ENCODE measurements around the gene MB21D2.

The MB21D2 gene

DNA sequence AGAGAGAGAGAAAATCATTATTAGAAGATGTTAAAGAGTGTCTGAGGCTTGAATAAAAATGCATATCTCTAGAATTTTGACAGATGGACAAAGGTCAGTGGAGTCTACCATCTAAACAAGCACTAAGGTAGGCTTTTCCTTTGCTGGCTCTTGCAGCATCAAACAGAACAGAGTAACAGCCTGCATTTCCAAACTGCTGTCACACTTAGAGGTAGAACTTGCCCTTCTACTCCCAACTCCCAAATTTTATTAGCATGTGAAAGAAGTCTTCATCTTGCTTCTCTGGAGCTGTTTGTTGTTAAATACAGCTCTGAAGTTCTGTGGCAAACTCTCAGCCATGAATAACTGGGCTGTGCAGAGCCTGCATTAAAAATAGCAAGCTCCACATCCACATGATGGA is 4.1 kb upstream of the MB21D2 start:
- peak overlapping the region in 1 of 2 donors; percentile 9 for H3K4me3 ChIP-seq (ENCODE audit: low read length in 2 of 2)
- H3K9me3 ChIP-seq (ENCODE audit: control insufficient read depth in 2 of 2, low read length in 2 of 2) = no peaks in the 10 kb centered on the region
- peaks cover 23% of the 10 kb centered on the region for H3K4me1 ChIP-seq (ENCODE audit: control insufficient read depth, insufficient read depth, low read length)
- H3K36me3 ChIP-seq (ENCODE audit: control insufficient read depth in 2 of 2, insufficient read depth in 2 of 2, low read length in 2 of 2) = no peaks in the 10 kb centered on the region
- no peaks in the 10 kb centered on the region for H3K27me3 ChIP-seq (ENCODE audit: control insufficient read depth in 1 of 2, insufficient read depth in 2 of 2, low read length in 2 of 2)
- peak overlapping the region; percentile 31 for H3K27ac ChIP-seq (ENCODE audit: low read length)
- peak overlapping the region in 1 of 2 donors; percentile 13 for H3K9ac ChIP-seq (ENCODE audit: low read length in 2 of 2)

DNA sequence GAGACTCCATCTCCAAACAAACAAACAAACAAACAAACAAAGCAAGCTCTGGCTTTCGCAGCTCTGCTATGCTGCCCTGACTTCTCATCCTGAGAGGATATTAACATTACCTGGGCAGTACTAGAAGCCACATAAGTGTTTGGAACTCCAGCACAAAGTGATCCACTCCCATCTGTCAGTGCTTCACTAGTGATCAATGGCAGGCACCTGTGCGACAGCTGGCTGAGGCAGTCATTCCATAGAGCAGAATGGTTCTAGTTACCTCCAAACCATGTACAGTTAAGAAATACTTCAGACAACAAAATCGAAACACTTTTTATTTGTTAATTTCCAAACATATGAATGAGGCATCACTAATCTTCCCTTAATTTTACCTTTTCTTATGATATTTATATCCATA is 2.8 kb upstream of the MB21D2 start:
- Histone ChIP-seq H3K4me3 (ENCODE audit: low read length in 2 of 2) (no peak overlapping the region), H3K9me3 (ENCODE audit: control insufficient read depth in 2 of 2, low read length in 2 of 2) (no peaks in the 10 kb centered on the region), H3K27ac (ENCODE audit: low read length) (no peak overlapping the region), H3K36me3 (ENCODE audit: control insufficient read depth in 2 of 2, insufficient read depth in 2 of 2, low read length in 2 of 2) (no peaks in the 10 kb centered on the region), H3K4me1 (ENCODE audit: control insufficient read depth, insufficient read depth, low read length) (peaks cover 30% of the 10 kb centered on the region), H3K9ac (ENCODE audit: low read length in 2 of 2) (no peak overlapping the region), H3K27me3 (ENCODE audit: control insufficient read depth in 1 of 2, insufficient read depth in 2 of 2, low read length in 2 of 2) (no peaks in the 10 kb centered on the region)

GRCh38 chr3:192919901-192920300 is 2.2 kb upstream of the MB21D2 start:
- peaks cover 35% of the 10 kb centered on the region for H3K4me1 ChIP-seq (ENCODE audit: control insufficient read depth, insufficient read depth, low read length)
- H3K27me3 ChIP-seq (ENCODE audit: control insufficient read depth in 1 of 2, insufficient read depth in 2 of 2, low read length in 2 of 2) = no peaks in the 10 kb centered on the region
- no peak overlapping the region for H3K9ac ChIP-seq (ENCODE audit: low read length in 2 of 2)
- no peaks in the 10 kb centered on the region for H3K9me3 ChIP-seq (ENCODE audit: control insufficient read depth in 2 of 2, low read length in 2 of 2)
- H3K36me3 ChIP-seq (ENCODE audit: control insufficient read depth in 2 of 2, insufficient read depth in 2 of 2, low read length in 2 of 2) = no peaks in the 10 kb centered on the region
- H3K4me3 ChIP-seq (ENCODE audit: low read length in 2 of 2) = no peak overlapping the region
- H3K27ac ChIP-seq (ENCODE audit: low read length) = no peak overlapping the region

DNA sequence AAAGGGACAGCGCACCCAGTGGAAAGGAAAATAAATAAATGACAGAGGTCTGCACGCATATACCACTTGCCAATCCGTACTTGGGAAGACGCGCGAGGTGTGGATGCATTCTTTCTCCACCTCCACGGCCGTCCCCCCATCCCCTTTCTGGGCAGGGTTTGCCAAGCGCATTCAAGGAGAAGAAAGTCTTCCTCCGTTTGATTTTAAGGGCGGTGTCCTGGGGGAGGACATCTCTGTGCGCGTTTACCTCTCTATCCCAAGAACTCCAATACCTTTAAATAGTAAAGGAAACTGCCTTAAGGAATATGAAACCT is 576 bp upstream of the MB21D2 start:
- peaks cover 39% of the 10 kb centered on the region for H3K4me1 ChIP-seq (ENCODE audit: control insufficient read depth, insufficient read depth, low read length)
- H3K4me3 ChIP-seq (ENCODE audit: low read length in 2 of 2) = peak overlapping the region; percentile 71 to 97
- peak overlapping the region; percentile 84 for H3K27ac ChIP-seq (ENCODE audit: low read length)
- peak overlapping the region; percentile 60 to 64 for H3K9ac ChIP-seq (ENCODE audit: low read length in 2 of 2)
- no peaks in the 10 kb centered on the region for H3K36me3 ChIP-seq (ENCODE audit: control insufficient read depth in 2 of 2, insufficient read depth in 2 of 2, low read length in 2 of 2)
- H3K9me3 ChIP-seq (ENCODE audit: control insufficient read depth in 2 of 2, low read length in 2 of 2) = no peaks in the 10 kb centered on the region
- no peaks in the 10 kb centered on the region for H3K27me3 ChIP-seq (ENCODE audit: control insufficient read depth in 1 of 2, insufficient read depth in 2 of 2, low read length in 2 of 2)

DNA sequence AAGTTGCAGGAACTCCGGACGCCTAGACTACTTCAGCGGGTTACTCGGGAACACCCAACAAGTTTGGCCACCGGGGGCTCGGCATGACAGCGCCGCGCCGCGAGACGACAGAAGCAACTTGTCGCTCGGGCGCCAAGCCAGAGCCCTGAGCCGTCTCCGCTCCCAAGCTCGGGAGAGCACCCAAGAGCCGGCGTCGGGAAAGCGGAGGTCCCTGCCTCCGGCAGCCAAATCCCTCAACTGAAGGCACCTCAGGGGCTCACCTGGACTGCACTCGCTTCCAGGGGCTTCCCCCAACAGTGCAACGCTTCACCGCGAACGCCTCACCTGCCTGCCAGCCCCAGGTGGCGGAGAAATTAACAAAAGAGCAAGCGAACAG is 640 bp downstream of the MB21D2 start:
- Histone ChIP-seq H3K27me3 (ENCODE audit: control insufficient read depth in 1 of 2, insufficient read depth in 2 of 2, low read length in 2 of 2) (no peaks in the 10 kb centered on the region), H3K9ac (ENCODE audit: low read length in 2 of 2) (peak overlapping the region; percentile 86 to 87), H3K36me3 (ENCODE audit: control insufficient read depth in 2 of 2, insufficient read depth in 2 of 2, low read length in 2 of 2) (no peaks in the 10 kb centered on the region), H3K9me3 (ENCODE audit: control insufficient read depth in 2 of 2, low read length in 2 of 2) (no peaks in the 10 kb centered on the region), H3K27ac (ENCODE audit: low read length) (peak overlapping the region; percentile 79), H3K4me3 (ENCODE audit: low read length in 2 of 2) (peak overlapping the region; percentile 93 to 97), H3K4me1 (ENCODE audit: control insufficient read depth, insufficient read depth, low read length) (peaks cover 28% of the 10 kb centered on the region)

DNA sequence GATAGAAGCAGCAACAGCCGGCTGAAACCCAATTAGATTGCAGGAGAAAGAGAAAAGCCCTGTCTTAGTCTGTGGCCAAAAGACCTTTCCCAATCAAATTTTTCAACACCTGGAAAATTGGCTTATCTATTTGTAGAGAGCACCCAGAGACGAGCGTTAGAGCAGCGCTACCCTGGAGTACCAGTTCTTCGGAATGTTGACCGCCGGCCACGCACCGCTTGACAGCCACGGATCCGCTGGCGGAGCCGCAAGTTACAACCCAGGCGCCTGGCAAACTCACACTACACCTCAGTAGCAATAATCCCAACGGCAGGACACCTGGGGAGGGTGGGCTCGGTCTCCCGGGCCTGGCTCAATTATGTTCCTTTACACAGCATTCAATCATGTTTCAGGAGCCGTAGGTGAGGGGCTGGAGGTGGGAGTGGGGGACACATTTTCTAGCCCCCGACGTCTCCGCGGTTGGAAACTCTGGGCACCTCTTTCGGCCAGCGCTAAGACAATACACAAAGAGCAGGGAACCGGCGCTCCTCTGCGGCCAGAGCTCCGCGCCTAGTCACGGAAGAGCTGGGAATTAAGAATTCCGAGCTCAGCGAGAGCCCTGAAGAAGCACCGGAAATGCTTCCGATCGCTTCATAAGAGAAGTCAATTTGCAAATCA is 1.2 kb downstream of the MB21D2 start:
- no peaks in the 10 kb centered on the region for H3K9me3 ChIP-seq (ENCODE audit: control insufficient read depth in 2 of 2, low read length in 2 of 2)
- H3K4me1 ChIP-seq (ENCODE audit: control insufficient read depth, insufficient read depth, low read length) = peaks cover 25% of the 10 kb centered on the region
- H3K27me3 ChIP-seq (ENCODE audit: control insufficient read depth in 1 of 2, insufficient read depth in 2 of 2, low read length in 2 of 2) = no peaks in the 10 kb centered on the region
- no peaks in the 10 kb centered on the region for H3K36me3 ChIP-seq (ENCODE audit: control insufficient read depth in 2 of 2, insufficient read depth in 2 of 2, low read length in 2 of 2)
- H3K4me3 ChIP-seq (ENCODE audit: low read length in 2 of 2) = peak overlapping the region; percentile 93 to 97
- H3K27ac ChIP-seq (ENCODE audit: low read length) = peak overlapping the region; percentile 79
- peak overlapping the region; percentile 86 to 87 for H3K9ac ChIP-seq (ENCODE audit: low read length in 2 of 2)

GRCh38 chr3:192915722-192916121 is 1.9 kb downstream of the MB21D2 start:
- H3K27me3 ChIP-seq (ENCODE audit: control insufficient read depth in 1 of 2, insufficient read depth in 2 of 2, low read length in 2 of 2) = no peaks in the 10 kb centered on the region
- H3K4me3 ChIP-seq (ENCODE audit: low read length in 2 of 2) = peak overlapping the region in 1 of 2 donors; percentile 97
- H3K36me3 ChIP-seq (ENCODE audit: control insufficient read depth in 2 of 2, insufficient read depth in 2 of 2, low read length in 2 of 2) = no peaks in the 10 kb centered on the region
- no peaks in the 10 kb centered on the region for H3K9me3 ChIP-seq (ENCODE audit: control insufficient read depth in 2 of 2, low read length in 2 of 2)
- no peak overlapping the region for H3K27ac ChIP-seq (ENCODE audit: low read length)
- no peak overlapping the region for H3K9ac ChIP-seq (ENCODE audit: low read length in 2 of 2)
- peaks cover 25% of the 10 kb centered on the region for H3K4me1 ChIP-seq (ENCODE audit: control insufficient read depth, insufficient read depth, low read length)

- Histone ChIP-seq H3K27ac (ENCODE audit: low read length) (no peak overlapping the region), H3K9ac (ENCODE audit: low read length in 2 of 2) (no peak overlapping the region), H3K36me3 (ENCODE audit: control insufficient read depth in 2 of 2, insufficient read depth in 2 of 2, low read length in 2 of 2) (no peaks in the 10 kb centered on the region), H3K4me3 (ENCODE audit: low read length in 2 of 2) (peak overlapping the region in 1 of 2 donors; percentile 29), H3K27me3 (ENCODE audit: control insufficient read depth in 1 of 2, insufficient read depth in 2 of 2, low read length in 2 of 2) (no peaks in the 10 kb centered on the region), H3K9me3 (ENCODE audit: control insufficient read depth in 2 of 2, low read length in 2 of 2) (no peaks in the 10 kb centered on the region), H3K4me1 (ENCODE audit: control insufficient read depth, insufficient read depth, low read length) (peaks cover 25% of the 10 kb centered on the region)
Observed at GRCh38 chr3:192915304-192915703, 2.4 kb downstream of the MB21D2 start.

DNA sequence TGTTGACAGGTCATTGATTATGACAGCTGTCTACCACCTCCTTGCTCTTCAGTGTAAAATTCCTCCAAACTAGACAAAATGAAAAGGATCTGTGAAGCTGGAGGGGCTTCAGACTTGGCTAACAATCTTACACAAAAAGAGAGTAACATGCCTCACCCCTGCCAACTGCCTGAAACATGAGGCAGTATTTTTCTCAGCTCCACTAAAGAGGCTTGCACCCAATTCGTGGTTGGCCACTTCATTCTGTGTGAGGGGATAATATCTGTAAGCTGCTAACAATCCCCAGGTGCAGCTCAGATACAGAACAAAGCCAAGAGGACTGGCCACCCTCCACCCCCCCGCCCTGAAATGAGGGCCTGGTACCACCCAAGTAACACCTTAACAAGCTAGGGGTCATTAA is 2.8 kb downstream of the MB21D2 start:
- no peak overlapping the region for H3K27ac ChIP-seq (ENCODE audit: low read length)
- peaks cover 25% of the 10 kb centered on the region for H3K4me1 ChIP-seq (ENCODE audit: control insufficient read depth, insufficient read depth, low read length)
- H3K9ac ChIP-seq (ENCODE audit: low read length in 2 of 2) = no peak overlapping the region
- no peaks in the 10 kb centered on the region for H3K27me3 ChIP-seq (ENCODE audit: control insufficient read depth in 1 of 2, insufficient read depth in 2 of 2, low read length in 2 of 2)
- no peaks in the 10 kb centered on the region for H3K9me3 ChIP-seq (ENCODE audit: control insufficient read depth in 2 of 2, low read length in 2 of 2)
- no peaks in the 10 kb centered on the region for H3K36me3 ChIP-seq (ENCODE audit: control insufficient read depth in 2 of 2, insufficient read depth in 2 of 2, low read length in 2 of 2)
- H3K4me3 ChIP-seq (ENCODE audit: low read length in 2 of 2) = no peak overlapping the region

DNA sequence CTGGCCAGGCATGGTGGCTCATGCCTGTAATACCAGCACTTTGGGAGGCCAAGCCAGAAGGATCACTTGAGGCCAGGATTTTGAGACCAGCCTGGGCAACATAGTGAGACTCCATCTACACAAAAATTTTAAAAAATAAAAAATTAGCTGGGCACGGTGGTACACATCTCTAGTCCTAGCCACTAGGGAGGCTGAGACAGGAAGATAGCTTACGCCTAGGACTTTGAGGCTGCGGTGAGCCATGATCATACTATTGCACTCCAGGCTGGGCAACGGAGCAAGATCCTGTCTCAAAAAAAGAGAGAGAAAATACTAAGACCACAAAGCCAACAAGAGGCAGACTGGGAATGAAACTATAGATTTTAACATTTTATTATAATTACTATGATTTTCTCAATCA is 4.1 kb downstream of the MB21D2 start:
- no peak overlapping the region for H3K9ac ChIP-seq (ENCODE audit: low read length in 2 of 2)
- H3K4me3 ChIP-seq (ENCODE audit: low read length in 2 of 2) = no peak overlapping the region
- no peaks in the 10 kb centered on the region for H3K9me3 ChIP-seq (ENCODE audit: control insufficient read depth in 2 of 2, low read length in 2 of 2)
- no peaks in the 10 kb centered on the region for H3K27me3 ChIP-seq (ENCODE audit: control insufficient read depth in 1 of 2, insufficient read depth in 2 of 2, low read length in 2 of 2)
- H3K27ac ChIP-seq (ENCODE audit: low read length) = no peak overlapping the region
- H3K4me1 ChIP-seq (ENCODE audit: control insufficient read depth, insufficient read depth, low read length) = peaks cover 21% of the 10 kb centered on the region
- no peaks in the 10 kb centered on the region for H3K36me3 ChIP-seq (ENCODE audit: control insufficient read depth in 2 of 2, insufficient read depth in 2 of 2, low read length in 2 of 2)

DNA sequence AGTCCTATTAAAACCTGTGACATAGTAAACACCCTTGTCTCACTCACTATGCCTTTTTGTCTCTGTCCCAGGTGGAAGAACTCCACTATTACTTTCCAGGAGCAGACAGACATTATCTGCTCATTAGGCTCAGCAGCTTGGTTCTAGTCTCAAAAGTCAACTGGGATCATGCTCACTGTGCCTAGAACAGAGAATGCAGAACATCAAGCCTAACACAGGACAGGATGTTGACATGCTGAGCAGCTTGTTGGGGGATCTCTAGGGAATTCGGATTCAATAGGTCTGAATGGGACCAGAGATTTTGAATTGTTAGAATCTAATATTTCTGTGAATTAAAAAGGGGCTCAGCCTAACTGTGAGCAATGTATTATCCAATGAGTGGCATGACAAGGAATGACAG is 6.4 kb downstream of the MB21D2 start:
- Histone ChIP-seq H3K4me1 (ENCODE audit: control insufficient read depth, insufficient read depth, low read length) (peaks cover 13% of the 10 kb centered on the region), H3K27ac (ENCODE audit: low read length) (no peak overlapping the region), H3K9ac (ENCODE audit: low read length in 2 of 2) (no peak overlapping the region), H3K9me3 (ENCODE audit: control insufficient read depth in 2 of 2, low read length in 2 of 2) (no peaks in the 10 kb centered on the region), H3K36me3 (ENCODE audit: control insufficient read depth in 2 of 2, insufficient read depth in 2 of 2, low read length in 2 of 2) (no peaks in the 10 kb centered on the region), H3K27me3 (ENCODE audit: control insufficient read depth in 1 of 2, insufficient read depth in 2 of 2, low read length in 2 of 2) (no peaks in the 10 kb centered on the region), H3K4me3 (ENCODE audit: low read length in 2 of 2) (no peak overlapping the region)

All from stomach smooth muscle (tissue), 2 donors.